IPS-11a (cell line): ENCODE measurements around the gene SPACA9.

ENCODE experiments used
- H3K4me3 ChIP-seq: one replicate; pipeline ENCODE4 v1.5.1; 2013; ENCODE audit warnings: low read depth, low read length, control low read depth

SPACA9 gene

DNA sequence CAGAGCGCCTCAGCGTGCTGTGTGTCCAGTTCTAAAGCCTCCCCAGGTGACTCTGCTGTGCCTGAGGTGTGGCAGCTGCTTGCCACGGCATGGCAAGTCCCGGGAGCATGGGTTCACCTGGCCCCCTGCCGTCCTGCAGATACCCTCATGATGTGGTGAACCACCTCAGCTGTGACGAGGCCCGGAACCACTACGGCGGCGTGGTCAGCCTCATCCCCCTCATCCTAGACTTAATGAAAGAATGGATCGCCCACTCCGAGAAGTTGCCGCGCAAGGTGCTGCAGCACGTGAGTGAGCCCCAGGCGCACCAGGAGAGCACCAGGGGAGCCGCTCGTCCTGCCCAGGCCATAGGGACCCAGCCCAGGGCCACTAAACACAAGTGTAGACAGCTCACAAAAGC, 9.5 kb downstream of the SPACA9 start:
- no peak overlapping the region for H3K4me3 ChIP-seq

DNA sequence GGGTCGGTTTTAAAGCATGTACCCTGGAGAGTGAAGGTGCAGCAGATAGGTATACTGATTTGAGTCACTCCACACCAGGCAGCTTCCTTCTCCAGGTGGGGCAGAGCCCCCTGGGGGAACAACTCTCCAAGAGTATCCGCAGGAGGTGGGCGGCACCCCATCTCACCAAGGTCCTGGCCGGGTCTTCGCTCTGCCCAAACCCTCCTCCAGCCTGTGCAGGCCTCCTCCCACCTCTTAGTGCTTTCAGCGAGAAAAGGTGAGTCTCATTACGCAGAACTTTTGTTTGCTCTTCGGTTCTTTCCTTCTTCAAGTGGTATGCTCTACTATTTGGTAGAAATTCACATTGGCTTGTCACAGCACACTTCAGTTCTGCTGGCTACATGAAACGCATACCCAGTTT, 13.7 kb downstream of the SPACA9 start:
- no peak overlapping the region for H3K4me3 ChIP-seq

DNA sequence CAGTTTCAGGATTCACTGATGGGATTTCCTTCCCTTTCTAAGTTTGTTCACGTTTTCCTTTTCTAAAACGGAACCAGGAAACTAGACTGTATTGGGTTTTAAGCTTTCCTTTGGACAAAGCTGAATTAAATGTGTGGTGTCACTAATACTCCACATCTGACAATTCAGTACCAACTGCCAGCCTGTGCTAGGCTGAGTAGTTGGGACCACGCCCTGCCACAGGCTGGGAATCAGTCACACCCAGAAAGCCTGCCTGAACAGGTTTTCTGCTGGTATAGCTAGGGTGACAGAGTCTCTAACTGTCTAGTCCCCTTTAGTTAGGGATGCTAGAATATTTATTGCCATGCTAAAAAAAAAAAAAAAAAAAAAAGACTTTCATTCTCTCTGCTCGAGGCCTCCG, 15.6 kb downstream of the SPACA9 start:
- no peak overlapping the region for H3K4me3 ChIP-seq

GRCh38 chr9:132894862-132895835, 16.5 kb downstream of the SPACA9 start:
- H3K4me3 ChIP-seq, result no peak overlapping the region

GRCh38 chr9:132896264-132896663, 17.6 kb downstream of the SPACA9 start:
- H3K4me3 ChIP-seq, result no peak overlapping the region

DNA sequence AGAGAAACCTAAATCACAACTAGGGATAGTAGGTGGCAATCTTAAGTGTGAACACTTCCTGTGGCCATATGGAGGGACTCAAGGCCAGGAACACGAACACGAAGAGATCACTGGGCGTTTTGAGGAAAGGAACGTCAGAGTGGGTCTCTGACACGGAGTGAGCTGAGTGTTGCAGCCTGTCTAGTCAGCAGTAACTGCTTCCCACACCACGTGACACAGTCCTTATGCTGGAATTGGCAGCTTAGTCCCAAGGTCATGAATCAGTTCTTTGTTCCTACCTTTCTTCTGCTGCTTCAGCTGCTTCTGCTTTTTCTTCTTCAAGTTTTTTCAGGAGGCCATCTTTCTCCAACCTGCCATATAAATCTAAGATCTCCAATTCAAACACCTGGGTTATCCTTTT, 18.2 kb downstream of the SPACA9 start:
- no peak overlapping the region for H3K4me3 ChIP-seq

- H3K4me3 ChIP-seq, result no peak overlapping the region
Observed at GRCh38 chr9:132898051-132898450, 19.4 kb downstream of the SPACA9 start.

GRCh38 chr9:132901858-132902831, 23.4 kb downstream of the SPACA9 start:
- no peak overlapping the region for H3K4me3 ChIP-seq

DNA sequence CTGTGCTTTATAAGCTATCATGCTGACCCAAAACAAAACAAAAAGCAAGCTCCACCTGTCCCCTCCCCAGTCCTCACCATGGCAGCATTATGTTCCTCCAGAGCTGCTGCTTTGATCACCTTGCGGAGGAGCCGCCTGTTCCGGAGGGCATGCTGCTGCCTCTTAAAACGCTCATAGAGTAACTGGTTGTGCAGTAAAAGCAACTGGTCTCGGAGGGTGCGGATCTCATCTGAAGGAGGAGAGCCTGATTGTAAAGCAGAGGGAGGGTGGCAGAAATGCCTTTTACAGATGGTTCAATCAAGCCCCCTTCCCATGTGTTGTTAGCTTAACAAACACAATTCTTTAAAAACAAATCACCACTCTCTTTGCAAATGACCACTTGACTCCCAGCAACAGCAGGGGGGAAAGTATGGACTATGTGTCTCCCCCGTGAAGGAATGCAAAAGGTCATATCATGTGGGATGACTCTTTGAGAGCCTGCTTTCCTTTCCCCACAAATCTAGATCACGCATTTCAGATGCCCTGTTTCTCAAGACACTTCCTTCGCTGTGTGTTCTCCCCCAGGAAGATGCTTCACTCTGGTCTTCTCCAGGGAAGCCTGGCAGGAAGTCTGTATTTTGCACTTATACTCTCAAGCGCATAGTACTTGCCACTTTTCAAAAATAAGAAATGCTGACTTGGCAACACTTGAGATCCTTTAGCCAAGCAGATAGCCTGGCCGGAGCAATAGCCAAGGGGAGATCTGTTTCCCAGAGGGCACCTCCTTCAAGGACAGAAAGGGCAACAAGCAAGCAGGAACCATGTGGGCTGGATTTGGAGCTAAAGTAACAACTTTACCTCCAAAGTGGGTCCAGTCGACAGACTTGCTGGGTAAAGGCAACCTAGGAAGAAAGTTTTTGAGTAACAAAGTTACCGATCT, 25.1 kb downstream of the SPACA9 start:
- no peak overlapping the region for H3K4me3 ChIP-seq

DNA sequence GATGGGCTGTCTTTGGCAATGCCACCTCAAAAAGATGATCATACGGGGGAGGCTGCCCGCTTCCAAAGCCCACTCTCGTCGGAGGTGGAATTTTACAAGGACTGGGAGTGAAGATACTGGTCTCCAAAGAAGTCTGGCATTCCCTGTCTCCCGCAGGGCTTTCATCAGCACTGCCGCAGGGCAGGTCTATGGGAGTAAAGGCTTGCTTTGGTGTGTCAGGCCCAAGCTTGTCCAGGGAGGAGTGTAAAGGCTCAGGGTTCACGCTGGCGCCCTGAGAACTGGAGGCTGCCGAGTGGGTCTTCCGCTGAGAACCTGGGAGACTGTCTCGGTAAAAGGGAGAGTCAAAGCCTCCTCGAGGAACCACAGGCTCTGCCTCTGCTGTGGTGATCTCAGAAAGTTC, 27.0 kb downstream of the SPACA9 start:
- H3K4me3 ChIP-seq, result no peak overlapping the region

DNA sequence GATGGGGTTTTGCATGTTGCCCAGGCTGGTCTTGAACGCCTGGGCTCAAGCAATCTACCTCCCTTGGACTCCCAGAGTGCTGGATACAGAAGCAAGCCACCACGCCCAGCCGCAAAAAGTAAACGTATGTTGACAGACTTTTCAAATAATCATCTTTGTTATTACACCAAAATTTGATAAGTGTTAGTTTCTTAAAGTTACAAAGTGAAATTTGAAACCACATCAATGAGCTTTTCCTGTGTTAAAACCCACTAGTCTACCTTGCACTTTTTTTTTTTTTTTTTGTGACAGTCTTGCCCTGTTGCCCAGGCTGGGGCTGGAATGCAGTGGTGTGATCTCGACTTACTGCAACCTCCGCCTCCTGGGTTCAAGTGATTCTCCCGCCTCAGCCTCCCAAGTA, 29.9 kb downstream of the SPACA9 start:
- no peak overlapping the region for H3K4me3 ChIP-seq

DNA sequence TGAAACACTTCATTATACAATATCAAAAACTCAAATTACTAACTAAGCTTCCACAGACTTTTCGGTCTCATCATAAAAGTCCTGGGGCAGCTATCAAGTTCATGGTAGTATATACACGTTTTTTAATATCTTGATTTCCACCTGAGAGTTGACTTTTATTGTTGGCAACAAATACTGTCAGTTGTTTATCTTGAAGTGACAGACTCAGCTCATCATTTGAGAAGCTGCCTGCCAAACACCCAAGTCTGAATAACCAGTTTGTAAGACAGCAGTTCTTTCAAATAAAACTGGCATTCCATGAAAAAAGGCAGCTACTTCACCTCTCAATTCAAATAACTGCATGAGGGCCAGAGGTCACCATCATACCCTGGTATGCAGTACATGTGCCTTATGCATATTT, 30.6 kb downstream of the SPACA9 start:
- no peak overlapping the region for H3K4me3 ChIP-seq

GRCh38 chr9:132910376-132910775, 31.7 kb downstream of the SPACA9 start:
- H3K4me3 ChIP-seq, result no peak overlapping the region

GRCh38 chr9:132912131-132912530, 33.4 kb downstream of the SPACA9 start:
- no peak overlapping the region for H3K4me3 ChIP-seq

DNA sequence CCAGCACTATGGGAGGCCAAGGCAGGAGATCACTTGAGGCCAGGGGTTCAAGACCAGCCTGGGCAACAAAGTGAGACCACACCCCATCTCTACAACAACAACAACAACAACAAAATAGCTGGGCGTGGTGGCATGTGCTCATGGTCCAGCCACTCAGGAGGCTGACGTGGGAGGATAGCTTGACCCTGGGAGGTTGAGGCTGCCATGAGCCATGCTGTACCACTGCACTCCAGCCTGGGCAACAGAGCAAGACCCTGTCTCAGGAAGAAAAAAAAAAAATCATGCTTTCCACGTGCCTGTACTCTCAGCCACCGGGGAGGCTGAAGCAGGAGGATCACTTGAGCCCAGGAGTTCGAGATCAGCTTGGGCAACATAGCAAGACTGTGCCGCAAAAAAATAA, 36.2 kb downstream of the SPACA9 start:
- no peak overlapping the region for H3K4me3 ChIP-seq

DNA sequence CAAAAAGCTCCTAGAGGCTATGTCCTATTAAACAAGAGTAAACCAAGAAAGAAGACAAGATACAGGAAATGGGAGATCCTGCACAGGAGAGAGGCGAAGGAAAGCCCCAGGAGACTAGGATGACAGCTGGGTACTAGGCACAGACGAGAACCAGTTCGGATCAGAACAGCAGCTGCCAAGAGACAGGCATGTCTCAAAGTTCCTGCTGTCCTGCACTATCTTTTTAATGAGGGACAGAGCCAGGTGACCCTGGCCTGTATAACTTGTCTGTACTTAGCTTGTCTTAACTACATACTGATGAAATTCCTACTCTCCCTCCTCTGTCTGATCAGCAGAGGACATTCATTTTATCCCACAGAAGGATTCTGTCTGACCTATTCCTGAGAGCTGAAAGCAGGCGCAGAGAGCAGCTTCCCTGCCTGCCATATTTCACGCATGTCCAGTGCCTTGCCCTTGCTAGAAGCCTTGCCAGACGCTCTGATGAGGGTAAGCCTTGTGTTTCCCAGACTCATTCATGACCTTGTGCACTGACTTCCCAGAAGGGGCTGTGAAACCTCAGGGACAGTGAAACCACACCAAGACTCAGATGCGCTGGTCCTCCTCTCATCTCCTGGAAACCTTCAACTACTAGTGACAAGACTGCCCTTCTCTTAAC, 41.0 kb downstream of the SPACA9 start:
- H3K4me3 ChIP-seq, result no peak overlapping the region

DNA sequence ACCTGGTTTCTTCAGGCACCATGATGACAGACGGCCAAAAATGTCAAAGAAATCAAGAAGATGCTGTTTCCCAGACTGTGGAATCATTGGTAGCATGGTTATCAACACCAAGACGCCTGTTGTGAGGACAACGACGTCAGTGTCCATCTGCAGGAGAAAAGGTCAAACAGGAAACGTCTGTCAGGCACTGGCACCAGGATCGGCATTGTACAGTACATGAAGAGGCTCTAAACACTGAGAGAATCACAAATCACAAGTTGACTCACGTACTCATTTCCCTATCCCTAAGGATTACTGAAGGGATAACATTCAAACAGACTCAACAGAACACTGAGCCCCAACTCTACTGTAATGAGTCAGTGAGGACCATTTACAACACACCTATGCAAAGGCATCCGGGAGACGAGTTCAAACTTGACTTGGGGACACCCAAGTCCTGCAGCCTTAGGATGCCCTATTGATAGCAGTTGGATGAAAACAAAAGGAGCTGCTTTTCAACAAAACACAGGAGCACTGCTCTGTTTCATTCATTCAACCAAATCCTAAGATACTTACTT, 44.7 kb downstream of the SPACA9 start:
- no peak overlapping the region for H3K4me3 ChIP-seq

DNA sequence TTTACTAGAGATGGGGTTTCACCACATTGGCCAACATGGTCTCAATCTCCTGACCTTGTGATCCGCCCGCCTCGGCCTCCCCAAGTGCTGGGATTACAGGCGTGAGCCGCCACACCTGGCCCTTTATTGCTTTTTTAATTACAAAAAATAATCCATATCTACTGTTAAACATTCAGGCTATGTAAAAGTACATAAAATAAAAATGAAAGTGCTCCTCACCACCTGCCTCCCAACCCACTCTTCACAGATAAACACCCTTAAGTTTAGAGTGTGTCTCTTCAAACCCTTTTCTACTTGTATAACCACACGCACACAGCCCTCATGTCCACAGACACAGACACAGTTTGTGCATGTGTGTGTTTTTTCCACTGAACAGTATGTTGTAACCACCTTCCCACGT, 49.0 kb downstream of the SPACA9 start:
- no peak overlapping the region for H3K4me3 ChIP-seq

DNA sequence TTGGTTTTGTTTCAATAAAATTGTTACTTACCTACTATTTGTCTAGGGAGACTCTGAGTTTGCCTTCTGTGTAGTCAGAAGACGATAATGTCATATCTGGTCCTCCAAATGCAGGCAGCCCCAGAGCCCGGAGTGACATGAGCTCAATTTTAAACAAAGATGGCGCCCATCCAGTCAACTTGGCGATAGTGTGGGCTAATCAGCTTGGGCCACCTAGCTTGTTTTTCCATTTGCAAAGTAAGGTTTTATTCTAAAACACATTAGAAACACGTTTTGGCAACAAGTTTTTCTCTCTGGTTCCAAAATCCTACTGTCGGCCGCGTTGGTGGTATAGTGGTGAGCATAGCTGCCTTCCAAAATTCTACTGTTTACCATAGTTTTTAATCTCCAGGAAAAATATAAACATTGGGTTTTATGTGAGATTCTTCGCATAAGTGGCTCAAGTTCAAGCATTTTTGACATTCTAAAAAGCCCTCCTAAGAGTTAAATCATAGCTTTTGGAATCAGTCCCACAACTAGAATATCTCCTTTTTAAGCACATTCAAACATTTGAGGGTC, 52.6 kb downstream of the SPACA9 start:
- no peak overlapping the region for H3K4me3 ChIP-seq
